Astrocyte of the spinal cord (primary cell): ENCODE results near the gene NEUROD1.
A peak's percentile ranks its signal among the peaks of the same experiment; 100 is the strongest.

Experiments used
- DNase-seq: peaks from one replicate; pipeline ENCODE4 v3.0.0; 2011; ENCODE audit warnings: low read depth, low spot score
- H3K4me3 ChIP-seq: 2 replicates; pipeline ENCODE4 v1.5.1; 2011; ENCODE audit warnings: low read depth, mild to moderate bottlenecking, low read length, moderate library complexity
- in situ Hi-C: cut with HindIII; loops from 2 replicates; pipeline ENCODE4 v1.10.0; 2017; ENCODE audit warnings: low sequenced_read_pairs
- TF ChIP-seq, protein P1 (sequence below): IDR thresholded peaks from 2 replicates; pipeline ENCODE4 v1.5.1; 2012; ENCODE audit warnings: low read depth, mild to moderate bottlenecking, low read length, inconsistent platforms

Gene NEUROD1

DNA sequence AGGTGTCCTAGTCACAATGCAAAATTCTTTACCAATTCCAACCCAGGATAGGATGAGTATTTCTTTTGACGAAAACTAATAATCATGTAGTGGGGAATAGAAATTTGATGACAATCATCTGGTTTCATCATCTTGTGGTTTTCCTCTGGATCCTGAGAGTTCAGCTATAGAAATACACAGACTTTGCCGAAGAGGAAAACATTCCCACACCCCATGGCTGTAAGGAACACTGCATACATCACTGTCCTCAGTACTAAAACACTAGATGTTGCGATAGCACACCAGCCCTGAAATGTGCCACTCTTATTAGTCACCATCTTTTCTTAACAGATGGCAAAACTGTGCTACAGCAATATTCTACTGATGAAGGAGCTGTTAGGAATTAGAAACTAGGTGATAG lies 52.8 kb downstream of the NEUROD1 start:
- TF ChIP-seq, protein P1, sequence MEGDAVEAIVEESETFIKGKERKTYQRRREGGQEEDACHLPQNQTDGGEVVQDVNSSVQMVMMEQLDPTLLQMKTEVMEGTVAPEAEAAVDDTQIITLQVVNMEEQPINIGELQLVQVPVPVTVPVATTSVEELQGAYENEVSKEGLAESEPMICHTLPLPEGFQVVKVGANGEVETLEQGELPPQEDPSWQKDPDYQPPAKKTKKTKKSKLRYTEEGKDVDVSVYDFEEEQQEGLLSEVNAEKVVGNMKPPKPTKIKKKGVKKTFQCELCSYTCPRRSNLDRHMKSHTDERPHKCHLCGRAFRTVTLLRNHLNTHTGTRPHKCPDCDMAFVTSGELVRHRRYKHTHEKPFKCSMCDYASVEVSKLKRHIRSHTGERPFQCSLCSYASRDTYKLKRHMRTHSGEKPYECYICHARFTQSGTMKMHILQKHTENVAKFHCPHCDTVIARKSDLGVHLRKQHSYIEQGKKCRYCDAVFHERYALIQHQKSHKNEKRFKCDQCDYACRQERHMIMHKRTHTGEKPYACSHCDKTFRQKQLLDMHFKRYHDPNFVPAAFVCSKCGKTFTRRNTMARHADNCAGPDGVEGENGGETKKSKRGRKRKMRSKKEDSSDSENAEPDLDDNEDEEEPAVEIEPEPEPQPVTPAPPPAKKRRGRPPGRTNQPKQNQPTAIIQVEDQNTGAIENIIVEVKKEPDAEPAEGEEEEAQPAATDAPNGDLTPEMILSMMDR, result no peak
- DNase-seq, result peak; percentile 17
- no peak overlapping the region for H3K4me3 ChIP-seq
- in situ Hi-C loops, result no loop called here

DNA sequence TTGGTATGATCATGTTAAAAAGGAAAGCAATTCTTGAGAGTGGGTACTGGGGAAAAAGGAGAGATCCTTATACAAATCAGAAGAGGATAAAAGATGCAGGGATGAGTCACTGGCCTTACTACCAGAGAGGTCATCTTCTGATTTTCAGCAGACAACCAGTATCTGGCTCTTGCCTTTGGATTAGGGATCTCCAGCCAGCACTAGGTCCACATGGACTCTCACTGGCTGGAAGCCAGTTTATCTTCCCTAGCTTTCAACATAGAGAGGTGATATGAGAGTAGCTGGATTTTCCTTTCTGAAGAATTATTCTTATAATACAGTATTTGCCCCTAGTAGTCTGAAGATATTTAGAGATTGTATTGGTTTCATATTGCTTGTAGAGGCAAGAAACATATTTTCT lies 53.6 kb downstream of the NEUROD1 start:
- TF ChIP-seq, protein P1, result no peak
- in situ Hi-C loops, result no loop called here
- no peak overlapping the region for H3K4me3 ChIP-seq
- DNase-seq, result no peak
